WI38 (cell line): ENCODE results near the gene PPAN.
A peak's percentile ranks its signal among the peaks of the same experiment; 100 is the strongest.

Experiments
- H3K4me3 ChIP-seq: 2 replicates; pipeline ENCODE4 v1.5.1; 2011; ENCODE audit warnings: low read depth, mild to moderate bottlenecking, control low read depth, low read length
- TF ChIP-seq, protein P1 (sequence below): IDR thresholded peaks from 2 replicates; pipeline ENCODE4 v1.5.1; 2012; ENCODE audit warnings: low read depth, mild to moderate bottlenecking, control low read depth, low read length

The PPAN gene

DNA sequence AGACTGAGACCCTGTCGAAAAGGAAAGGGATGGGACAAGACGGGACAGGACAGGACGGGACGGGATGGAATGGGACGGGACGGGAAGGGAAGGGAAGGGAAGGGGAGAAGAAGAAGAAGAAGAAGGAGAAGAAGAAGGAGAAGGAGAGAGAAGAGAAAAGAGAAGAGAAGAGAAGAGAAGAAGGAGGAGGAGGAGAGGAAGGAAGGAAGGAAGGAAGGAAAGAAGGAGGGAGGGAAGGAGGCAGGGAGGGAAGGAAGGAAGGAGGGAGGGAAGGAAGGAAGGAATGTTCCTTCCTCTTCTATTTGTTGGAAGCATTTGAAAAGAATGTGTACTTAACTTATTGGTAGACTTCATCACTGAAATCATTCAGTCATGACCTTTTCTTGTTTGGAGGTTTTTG, 29.6 kb upstream of the PPAN start:
- TF ChIP-seq, protein P1, sequence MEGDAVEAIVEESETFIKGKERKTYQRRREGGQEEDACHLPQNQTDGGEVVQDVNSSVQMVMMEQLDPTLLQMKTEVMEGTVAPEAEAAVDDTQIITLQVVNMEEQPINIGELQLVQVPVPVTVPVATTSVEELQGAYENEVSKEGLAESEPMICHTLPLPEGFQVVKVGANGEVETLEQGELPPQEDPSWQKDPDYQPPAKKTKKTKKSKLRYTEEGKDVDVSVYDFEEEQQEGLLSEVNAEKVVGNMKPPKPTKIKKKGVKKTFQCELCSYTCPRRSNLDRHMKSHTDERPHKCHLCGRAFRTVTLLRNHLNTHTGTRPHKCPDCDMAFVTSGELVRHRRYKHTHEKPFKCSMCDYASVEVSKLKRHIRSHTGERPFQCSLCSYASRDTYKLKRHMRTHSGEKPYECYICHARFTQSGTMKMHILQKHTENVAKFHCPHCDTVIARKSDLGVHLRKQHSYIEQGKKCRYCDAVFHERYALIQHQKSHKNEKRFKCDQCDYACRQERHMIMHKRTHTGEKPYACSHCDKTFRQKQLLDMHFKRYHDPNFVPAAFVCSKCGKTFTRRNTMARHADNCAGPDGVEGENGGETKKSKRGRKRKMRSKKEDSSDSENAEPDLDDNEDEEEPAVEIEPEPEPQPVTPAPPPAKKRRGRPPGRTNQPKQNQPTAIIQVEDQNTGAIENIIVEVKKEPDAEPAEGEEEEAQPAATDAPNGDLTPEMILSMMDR = no peak
- H3K4me3 ChIP-seq = no peak overlapping the region

DNA sequence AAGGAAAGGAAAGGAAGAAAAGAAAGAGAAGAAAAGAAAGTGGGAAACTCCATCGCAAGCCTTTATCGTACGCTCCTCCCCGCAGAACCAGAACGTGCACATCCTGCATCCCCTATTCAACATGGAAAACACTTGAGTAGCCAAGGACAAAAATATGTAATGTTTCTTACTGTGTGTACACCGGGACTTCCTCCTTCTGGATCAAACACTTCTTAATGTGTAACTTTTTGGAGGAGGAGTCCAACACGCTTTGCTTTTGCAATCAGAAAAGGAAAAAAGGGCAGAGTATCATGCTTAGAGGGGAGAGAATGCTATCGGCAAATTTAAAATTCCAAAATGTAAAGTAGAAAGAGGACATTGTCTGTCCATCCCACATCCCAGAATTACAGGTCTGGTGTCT, 27.8 kb upstream of the PPAN start:
- TF ChIP-seq, protein P1 = no peak
- H3K4me3 ChIP-seq = no peak overlapping the region

DNA sequence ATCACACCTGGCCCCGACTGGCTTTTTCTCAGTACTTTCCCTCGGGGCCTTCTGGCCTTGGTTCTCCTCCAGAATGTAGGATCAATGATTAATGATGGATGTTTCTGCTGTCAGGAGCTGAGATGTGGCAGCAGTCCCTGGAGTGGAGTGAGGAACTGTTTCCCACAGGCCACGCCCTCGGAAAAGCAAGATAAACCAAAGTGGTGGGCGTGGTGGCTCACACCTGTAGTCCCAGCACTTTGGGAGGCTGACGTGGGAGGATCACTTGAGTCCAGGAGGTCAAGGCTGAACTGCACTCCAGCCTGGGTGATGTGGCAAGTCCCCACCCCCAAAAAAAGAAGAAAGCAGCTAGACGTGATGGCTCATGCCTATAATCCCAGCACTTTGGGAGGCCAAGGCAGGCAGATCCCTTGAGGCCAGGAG, 27.1 kb upstream of the PPAN start:
- TF ChIP-seq, protein P1 = no peak
- no peak overlapping the region for H3K4me3 ChIP-seq

DNA sequence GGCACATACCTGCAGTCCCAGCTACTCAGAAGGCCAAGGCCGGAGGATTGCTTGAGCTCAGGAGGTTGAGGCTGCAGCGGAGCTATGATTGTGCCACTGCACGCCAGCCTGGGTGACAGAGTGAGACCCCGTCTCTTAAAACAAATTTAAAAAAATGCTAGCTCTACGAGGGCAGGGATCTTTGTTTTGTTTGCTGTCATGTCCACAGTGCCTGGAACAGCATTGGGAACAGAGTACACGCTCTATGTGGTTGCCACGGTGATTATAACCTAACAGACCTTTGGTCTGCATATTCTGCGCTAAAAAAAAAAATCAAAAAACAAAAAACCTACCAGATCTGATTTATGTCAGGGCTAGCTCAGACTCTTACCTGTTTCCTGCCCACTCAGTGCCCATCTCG, 22.3 kb upstream of the PPAN start:
- TF ChIP-seq, protein P1 = no peak
- H3K4me3 ChIP-seq = no peak overlapping the region

DNA sequence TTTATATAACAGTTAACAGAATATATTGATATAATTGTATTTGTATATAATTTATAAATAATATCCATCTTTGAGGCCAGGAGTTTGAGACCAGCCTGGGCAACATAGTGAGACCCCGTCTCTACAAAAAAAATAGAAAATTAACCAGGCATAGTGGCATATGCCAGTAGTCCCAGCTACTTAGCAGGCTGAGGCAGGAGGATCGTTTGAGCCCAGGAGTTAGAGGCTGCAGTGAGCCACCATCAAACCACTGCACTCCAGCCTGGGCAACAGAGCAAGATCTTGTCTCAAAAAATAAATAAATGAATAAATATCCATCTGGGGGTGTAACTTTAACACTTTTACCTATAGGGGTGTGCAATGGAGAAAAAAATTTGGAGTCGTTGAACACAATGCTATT, 21.4 kb upstream of the PPAN start:
- H3K4me3 ChIP-seq = no peak overlapping the region
- TF ChIP-seq, protein P1 = no peak

DNA sequence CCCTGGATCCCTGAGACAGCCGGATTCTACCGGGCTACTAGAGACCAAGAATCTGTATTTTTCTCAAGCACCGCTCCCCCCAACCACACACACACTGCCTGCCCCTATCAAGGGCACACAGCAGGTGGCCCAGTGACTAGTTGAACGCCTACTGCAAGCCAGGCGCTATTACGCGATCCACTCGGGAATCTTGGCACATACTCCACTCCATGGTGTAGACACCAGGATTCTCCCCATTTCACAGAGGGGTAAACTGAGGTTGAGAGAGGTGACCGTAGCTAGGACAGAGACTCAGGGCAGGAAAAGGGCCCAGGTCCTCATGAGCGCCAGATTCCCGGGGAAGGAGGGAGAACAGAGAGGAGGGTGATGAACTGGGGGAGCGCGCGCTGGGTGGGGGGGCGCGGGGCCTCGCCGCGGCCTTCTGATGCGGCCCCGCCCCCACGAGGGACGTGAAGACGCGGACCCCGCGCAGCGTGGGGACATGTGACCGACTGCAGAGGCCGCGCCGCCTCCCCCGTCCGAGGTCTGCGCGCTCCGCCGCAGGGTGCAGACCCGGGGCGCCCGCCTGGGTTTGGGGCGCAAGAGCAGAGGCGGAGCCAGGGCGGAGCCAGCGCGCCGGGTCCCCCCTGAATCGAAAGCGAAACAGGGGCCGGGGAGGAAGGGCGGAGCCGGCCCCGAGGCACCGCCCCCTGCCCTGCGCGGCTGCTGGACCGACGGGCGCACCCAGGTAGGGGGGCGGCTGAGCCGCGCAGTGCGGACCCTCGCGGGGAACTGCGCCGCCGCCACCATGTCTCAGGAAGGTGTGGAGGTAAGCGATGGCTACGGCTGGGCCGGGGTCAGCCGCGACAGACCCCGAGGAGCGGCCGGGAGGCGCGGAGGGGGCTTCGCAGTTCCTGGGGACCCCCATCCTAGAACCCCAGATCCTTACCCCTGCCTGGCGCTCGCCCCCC, 20.2 kb upstream of the PPAN start, which contains the start of gene SHFL:
Gene SHFL, plus strand, starts transcription at position 677 of the 950 bp plus-strand sequence. Its CDS starts 111 bp downstream, at position 788.
- peak within 1 kb of the TSS; percentile 79 for H3K4me3 ChIP-seq
- TF ChIP-seq, protein P1 = no peak

DNA sequence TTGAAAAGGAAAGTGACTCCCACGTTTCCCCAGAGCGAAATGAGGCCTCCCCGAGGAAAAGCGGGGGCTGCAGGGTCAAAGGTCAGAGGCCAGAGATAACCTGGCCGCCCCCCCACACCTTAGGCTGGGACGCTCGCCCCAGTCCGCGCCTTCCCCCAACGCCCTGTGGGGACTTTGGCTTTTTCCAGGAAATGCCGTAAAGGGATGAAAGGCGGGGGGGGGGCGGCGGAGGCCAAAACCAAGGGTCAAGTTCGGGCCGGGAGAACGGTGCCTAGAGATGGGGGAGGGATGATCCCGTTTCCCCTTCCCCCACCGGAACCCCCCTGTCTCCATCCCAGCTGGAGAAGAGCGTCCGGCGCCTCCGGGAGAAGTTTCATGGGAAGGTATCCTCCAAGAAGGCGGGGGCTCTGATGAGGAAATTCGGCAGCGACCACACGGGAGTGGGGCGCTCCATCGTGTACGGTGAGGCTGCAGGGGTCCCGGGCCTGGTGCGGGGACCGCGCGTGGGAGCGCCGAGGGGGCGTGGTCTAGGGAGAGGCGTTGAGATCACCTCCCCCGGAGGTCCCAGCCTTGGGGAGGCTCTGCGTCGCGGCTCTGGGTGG, 19.5 kb upstream of the PPAN start:
- TF ChIP-seq, protein P1 = no peak
- H3K4me3 ChIP-seq = peak overlapping the region; percentile 79
